ENCODE data around the gene C22orf23. TPM values are rescaled to one million over a fixed set of nuclear protein-coding genes. Genes with fewer than 3 reads are reported as not detected.

C22orf23 gene
- 0.46 and 1.2 TPM in 2 replicates for total RNA-seq (2011; cell fraction: chromatin; rRNA removed; ENCODE audit: low replicate concordance)
- total RNA-seq (2011; cell fraction: nucleolus; rRNA removed): 0.67 TPM in 1 of 2 replicates, not detected in the other
- total RNA-seq (2011; cell fraction: nucleoplasm; rRNA removed): 0.88 and 1.4 TPM in 2 replicates
- total RNA-seq (2014; rRNA removed) (0.32 and 0.82 TPM in 2 replicates), total RNA-seq (2014; rRNA removed; fragmentation: Illumina TruSeq; extraction: Trizol) (0.25 and 0.48 TPM in 2 replicates), total RNA-seq (2015; rRNA removed; fragmentation: Illumina TruSeq; extraction: Trizol) (0.26 and 0.51 TPM in 2 replicates), total RNA-seq (2021) (0.49 and 0.64 TPM in 2 replicates), polyA plus RNA-seq (2011; rRNA removed) (0.33 and 0.79 TPM in 2 replicates), polyA plus RNA-seq (2014; fragmentation: Illumina TruSeq; extraction: Trizol) (0.69 and 1.0 TPM in 2 replicates), polyA plus RNA-seq (2014; fragmentation: Nextera tagmentation; extraction: Ambion mirVana) (under 1 TPM; 0.53 to 0.91 TPM), polyA plus RNA-seq (2014; rRNA removed) (0.65 and 0.82 TPM in 2 replicates), polyA minus RNA-seq (2011; rRNA and poly(A)+ RNA removed) (0.66 and 0.91 TPM in 2 replicates), Bru-seq, nascent RNA (percentile 36 among the genes with signal in this experiment), BruChase-seq, experiment 1, labeled RNA remaining after a 2-hour chase (percentile 22 among the genes with signal in this experiment), BruChase-seq, experiment 2, labeled RNA remaining after a 6-hour chase (percentile 24 among the genes with signal in this experiment)
- polyA plus RNA-seq (2011; cell fraction: cytosol; rRNA removed): 0.52 and 0.88 TPM in 2 replicates
- polyA plus RNA-seq (2011; cell fraction: nucleus; rRNA removed): 0.63 and 0.76 TPM in 2 replicates
- polyA plus RNA-seq (2012): 0.42 and 0.51 TPM in 2 replicates
- polyA minus RNA-seq (2011; cell fraction: cytosol; rRNA and poly(A)+ RNA removed): not detected in 2 replicates
- polyA minus RNA-seq (2011; cell fraction: nucleus; rRNA and poly(A)+ RNA removed): 0.78 TPM in 1 of 2 replicates, not detected in the other
- long read RNA-seq, experiment 1, partial matches to known transcripts: 1 of 3 reads
- long read RNA-seq, experiment 1, other reads (novel, unspliced or antisense): 1 of 3 reads
- long read RNA-seq, experiment 2: 0 reads
- long read RNA-seq, experiment 3, partial matches to known transcripts: 1 of 2 reads
- long read RNA-seq, experiment 3, other reads (novel, unspliced or antisense): 0 of 2 reads

DNA sequence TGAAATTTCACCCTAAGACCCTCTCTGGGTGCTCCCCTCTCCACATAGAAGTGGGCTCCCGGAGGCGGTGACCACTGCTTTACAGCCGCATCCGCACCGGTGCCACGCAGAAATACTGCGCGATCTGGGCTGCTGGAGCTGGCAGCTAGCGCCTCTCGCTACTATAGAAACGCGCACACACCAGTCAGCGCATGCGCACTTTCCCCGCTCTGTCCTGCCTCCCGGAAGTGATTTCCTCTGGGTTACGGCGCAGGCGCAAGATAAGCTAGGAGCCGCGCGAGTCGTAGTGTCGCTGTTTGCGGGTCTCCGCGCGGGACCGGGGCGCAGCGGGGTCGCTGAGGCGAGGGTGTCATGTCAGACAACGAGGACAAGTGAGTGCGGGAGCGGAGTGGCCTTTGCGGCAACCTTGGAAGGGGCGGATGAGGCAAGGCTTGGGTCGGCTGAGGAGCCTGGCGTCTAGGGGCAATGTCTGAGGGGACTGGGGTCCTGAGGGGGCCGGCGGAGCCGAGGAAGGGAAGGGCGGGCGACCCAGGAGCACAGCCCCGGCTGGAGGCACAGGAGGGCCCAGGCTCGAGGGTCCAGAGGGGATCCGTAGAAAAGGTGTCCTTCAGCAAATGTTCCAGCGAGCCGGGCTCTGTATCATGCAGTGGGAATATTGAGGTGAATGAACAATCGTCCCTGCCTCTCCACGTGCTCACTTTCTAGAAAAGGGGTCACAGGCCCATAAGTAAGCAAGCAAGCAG is at the start of gene C22orf23, which contains the start of gene POLR2F:
TSS of gene C22orf23 (minus strand) at position 165 of the 743 bp plus-strand sequence. CDS start 452 bp downstream, outside the sequence.
TSS of gene POLR2F (plus strand) at position 263 of the 743 bp plus-strand sequence. CDS start at position 352, 89 bp downstream.
- intact Hi-C loops (cut with micrococcal nuclease) (loop anchor here (10.0 kb wide), 1 partner anchor 71 kb away; no protein-coding TSS in a partner anchor), in situ Hi-C loops (cut with MboI) (no loop called here)
- CTCF ChIA-PET (ENCODE audit: low intra/inter-chr PET ratio): no interaction called here
- POLR2A ChIA-PET: interaction anchor here (0.6 to 1.3 kb wide), 7 partner anchors 11 to 480 kb away, joined by 3 to 8 read pairs (median 5); partner anchors contain the start of gene ANKRD54
- FAIRE-seq: peak; percentile 94
- WGBS (ENCODE audit: insufficient coverage, low coverage, missing lambda C conversion rate): under 1% methylated on average over 34 of the region's 52 CpGs
- peak; percentile 92 to 95 (median 94) for DNase-seq (ENCODE audit: extremely low read depth in 1 of 4, low spot score in 3 of 4)
- H3K27me3 ChIP-seq (ENCODE audit: control insufficient read depth in 2 of 2, insufficient read depth in 2 of 2, low read length in 2 of 2): no peaks in the 10 kb centered on the region
- peaks cover 23% of the 10 kb centered on the region for H3K36me3 ChIP-seq (ENCODE audit: control insufficient read depth, insufficient read depth, low read length)
- H4K20me1 ChIP-seq (replicated peaks; ENCODE audit: control insufficient read depth, insufficient read depth, low read length): 0 out of 2 replicates have a peak, but pooled peaks cover 3% of the 10 kb centered on the region
- no peaks in the 10 kb centered on the region for H3K9me3 ChIP-seq (replicated peaks; ENCODE audit: control insufficient read depth, insufficient read depth, low read depth, low read length)
- no peaks in the 10 kb centered on the region for H3K9me1 ChIP-seq (ENCODE audit: control insufficient read depth, insufficient read depth, low read length)
- H3K4me1 ChIP-seq (replicated peaks in 1 of 2; ENCODE audit: control insufficient read depth in 2 of 2, insufficient read depth in 2 of 2, low read length in 2 of 2): peaks cover 7 to 20% of the 10 kb centered on the region in 2 experiments; a peak in 3 of 5 replicates
- H3K4me2 ChIP-seq (ENCODE audit: insufficient read depth, low read length): peak within 1 kb of the TSS; percentile 98
- H3K79me2 ChIP-seq (ENCODE audit: control insufficient read depth, insufficient read depth, low read length): peaks cover 27% of the 10 kb centered on the region
- H3K4me3 ChIP-seq: peak within 1 kb of the TSS; percentile 82
- peak within 1 kb of the TSS; percentile 82 for H3K27ac ChIP-seq (ENCODE audit: extremely low read depth, low read depth, low read length)
- TSS peak; percentile 74 for BruUV-seq (replicated peaks)
- peak within 1 kb of the TSS; percentile 83 to 100 for H3K9ac ChIP-seq (ENCODE audit: insufficient read depth in 1 of 2, low read depth in 2 of 2, low read length in 2 of 2)
- ATAC-seq: peak; percentile 92
- H2AFZ ChIP-seq (ENCODE audit: low read depth, low read length): peak within 1 kb of the TSS; percentile 95
- TF ChIP-seq, protein P1, sequence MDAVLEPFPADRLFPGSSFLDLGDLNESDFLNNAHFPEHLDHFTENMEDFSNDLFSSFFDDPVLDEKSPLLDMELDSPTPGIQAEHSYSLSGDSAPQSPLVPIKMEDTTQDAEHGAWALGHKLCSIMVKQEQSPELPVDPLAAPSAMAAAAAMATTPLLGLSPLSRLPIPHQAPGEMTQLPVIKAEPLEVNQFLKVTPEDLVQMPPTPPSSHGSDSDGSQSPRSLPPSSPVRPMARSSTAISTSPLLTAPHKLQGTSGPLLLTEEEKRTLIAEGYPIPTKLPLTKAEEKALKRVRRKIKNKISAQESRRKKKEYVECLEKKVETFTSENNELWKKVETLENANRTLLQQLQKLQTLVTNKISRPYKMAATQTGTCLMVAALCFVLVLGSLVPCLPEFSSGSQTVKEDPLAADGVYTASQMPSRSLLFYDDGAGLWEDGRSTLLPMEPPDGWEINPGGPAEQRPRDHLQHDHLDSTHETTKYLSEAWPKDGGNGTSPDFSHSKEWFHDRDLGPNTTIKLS (IDR thresholded peaks at IDR 0.05; ENCODE audit: borderline replicate concordance, low read depth): 0 out of 2 replicates have a peak, but pooled peaks have one; percentile 20
- TF ChIP-seq ELF1 (tag; IDR thresholded peaks at IDR 0.05): peak; percentile 56; the same call in 1 of the 2 replicates
- TF ChIP-seq CREM (IDR thresholded peaks at IDR 0.05; ENCODE audit: low read depth): peak; percentile 92
- peak; percentile 17; the same call in 1 of the 2 replicates for TF ChIP-seq NFIC (IDR thresholded peaks at IDR 0.05)
- no peak for TF ChIP-seq MEF2D (tag; conservative IDR thresholded peaks at IDR 0.05; ENCODE audit: low read depth)
- no peak for TF ChIP-seq TEAD4 (IDR thresholded peaks at IDR 0.05; ENCODE audit: low read length)
- no peak for TF ChIP-seq TEAD4 (CRISPR knock-in tag; IDR thresholded peaks at IDR 0.05; ENCODE audit: borderline replicate concordance)
- peak; percentile 65 for TF ChIP-seq TAF1 (IDR thresholded peaks at IDR 0.05; ENCODE audit: control insufficient read depth, extremely low read depth, insufficient read depth, low read length, severe bottlenecking)
- peak; percentile 93 for TF ChIP-seq NR2C2 (CRISPR knock-in tag; IDR thresholded peaks at IDR 0.05)
- peak; percentile 98 for TF ChIP-seq NR2C2 (tag; IDR thresholded peaks at IDR 0.05)
- TF ChIP-seq ZNF583 (CRISPR knock-in tag; IDR thresholded peaks at IDR 0.05): no peak
- 0 out of 2 replicates have a peak, but pooled peaks have one; percentile 23 for TF ChIP-seq ELF2 (CRISPR knock-in tag; IDR thresholded peaks at IDR 0.05)
- TF ChIP-seq ATF1 (CRISPR knock-in tag; IDR thresholded peaks at IDR 0.05): 0 out of 2 replicates have a peak, but pooled peaks have one; percentile 34
- TF ChIP-seq ATF1 (tag; IDR thresholded peaks at IDR 0.05): peak; percentile 70
- TF ChIP-seq ZNF384 (IDR thresholded peaks at IDR 0.05; ENCODE audit: low read depth, low read length): no peak

All from K562 (cell line).